ENCODE measurements around the gene DHX40.
"Not testable (repeated sequence)": the region's sequence is repeated elsewhere in the genome, so short reads cannot be mapped to it uniquely, and the experiment has no call there.

The DHX40 gene

DNA sequence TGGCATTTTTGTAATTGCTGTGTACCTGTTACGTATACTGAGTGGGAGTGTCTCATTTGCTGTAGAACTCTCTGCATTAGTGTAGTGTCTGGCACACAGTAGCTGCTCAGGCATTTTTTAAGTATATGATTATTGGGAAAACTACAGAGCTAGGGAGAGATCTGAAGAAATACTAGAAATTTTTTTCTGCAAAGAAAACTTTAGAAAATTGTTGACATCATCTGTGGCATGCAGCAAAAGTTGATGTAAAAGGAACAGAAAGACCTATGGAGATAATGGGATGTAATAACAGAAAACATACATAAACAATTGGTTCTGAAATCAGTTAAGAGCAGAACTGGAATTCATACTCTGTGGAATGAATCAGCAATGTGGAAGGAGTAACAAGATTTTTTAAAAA lies 65.9 kb downstream of the DHX40 start:
- no peak for DNase-seq (ENCODE audit: low spot score)

DNA sequence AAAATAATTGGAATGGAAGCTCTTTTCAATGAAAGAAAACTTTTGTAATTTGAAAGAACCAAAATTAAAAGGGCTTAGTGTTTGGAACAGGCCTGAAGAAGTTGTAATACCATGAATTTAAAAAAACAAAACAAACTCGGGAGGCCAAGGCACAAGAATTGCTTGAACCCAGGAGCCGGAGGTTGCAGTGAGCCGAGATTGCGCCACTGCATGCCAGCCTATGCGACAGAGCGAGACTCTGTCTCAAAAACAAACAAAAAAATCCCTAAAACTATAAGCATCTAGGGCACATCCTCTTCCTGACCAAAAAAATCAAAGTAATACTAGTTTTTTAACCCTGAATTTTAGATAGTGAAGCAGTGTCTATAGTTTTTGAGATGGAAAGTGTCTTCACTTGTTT lies 67.0 kb downstream of the DHX40 start:
- DNase-seq (ENCODE audit: low spot score) = no peak

DNA sequence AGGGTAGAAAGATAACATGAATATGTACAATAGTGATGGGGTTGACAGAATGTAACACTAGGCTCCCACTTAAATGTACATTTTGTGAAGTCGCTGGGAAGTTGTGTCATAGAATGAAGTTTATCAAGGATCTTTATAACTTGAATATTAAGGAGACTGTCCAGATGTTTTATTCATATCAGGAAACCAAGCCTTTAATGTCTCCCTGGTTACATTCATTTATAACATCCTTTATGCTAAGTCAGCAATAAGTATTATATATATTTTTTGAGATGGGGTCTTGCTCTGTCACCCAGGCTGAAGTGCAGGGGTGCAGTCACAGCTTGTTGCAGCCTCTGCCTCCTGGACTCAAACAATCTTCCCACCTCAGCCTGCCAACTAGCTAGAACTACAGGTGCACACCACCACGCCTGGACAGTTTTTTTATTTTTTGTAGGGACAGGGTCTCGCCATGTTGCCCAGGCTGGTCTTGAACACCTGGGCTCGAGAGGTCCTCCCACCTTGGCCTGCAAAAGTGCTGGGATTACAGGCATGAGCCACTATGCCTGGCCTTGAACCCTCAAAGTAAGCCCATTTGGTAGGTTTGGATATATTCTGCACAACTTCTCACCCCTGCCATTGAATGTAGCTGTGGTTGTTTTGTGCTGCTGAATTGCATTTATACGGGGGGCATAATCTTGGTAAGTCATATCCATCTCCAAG lies 68.4 kb downstream of the DHX40 start:
- no peak for DNase-seq (ENCODE audit: low spot score)

DNA sequence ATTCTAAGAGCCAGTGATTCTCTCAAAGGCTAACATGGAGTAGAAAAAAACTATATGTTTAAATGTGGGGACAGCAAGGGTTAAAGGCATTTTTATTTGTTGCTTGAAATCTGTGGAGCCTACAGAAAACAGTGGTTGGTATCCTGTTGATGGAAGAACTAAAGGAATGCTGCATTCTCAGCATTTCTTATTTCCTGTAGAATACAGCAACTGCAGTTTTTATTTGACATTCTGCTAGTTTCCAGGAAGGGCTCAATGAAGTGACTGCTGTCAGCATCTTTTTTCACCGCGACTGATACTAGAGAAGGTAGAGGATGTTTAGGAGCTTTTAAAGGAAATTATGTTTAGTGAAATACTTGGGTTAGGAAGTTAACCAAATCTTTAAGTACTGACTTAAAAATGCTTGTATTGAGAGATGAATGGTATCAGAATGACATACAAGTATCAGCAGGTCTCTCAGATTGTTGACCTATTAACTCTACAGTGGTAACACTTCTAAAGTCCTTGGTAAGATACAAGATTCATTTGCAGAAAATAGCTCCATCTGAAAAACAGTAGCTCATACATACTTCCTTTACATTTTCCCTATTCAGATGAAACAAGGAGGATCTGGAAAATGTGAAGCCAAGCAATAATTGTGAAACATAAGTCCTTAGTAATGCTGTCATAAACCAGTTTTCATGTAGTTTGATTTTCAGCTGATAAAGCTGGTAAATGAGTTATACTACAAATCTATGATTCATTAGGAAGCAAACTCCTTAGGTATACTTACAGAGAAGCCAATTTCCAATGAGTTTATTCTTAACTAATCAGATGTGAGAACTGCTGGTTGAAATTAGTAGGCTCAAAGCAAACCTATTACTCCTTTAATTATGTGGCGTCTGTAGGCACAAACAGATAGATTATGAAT lies 69.5 kb downstream of the DHX40 start:
- peak; percentile 47 for DNase-seq (ENCODE audit: low spot score)

DNA sequence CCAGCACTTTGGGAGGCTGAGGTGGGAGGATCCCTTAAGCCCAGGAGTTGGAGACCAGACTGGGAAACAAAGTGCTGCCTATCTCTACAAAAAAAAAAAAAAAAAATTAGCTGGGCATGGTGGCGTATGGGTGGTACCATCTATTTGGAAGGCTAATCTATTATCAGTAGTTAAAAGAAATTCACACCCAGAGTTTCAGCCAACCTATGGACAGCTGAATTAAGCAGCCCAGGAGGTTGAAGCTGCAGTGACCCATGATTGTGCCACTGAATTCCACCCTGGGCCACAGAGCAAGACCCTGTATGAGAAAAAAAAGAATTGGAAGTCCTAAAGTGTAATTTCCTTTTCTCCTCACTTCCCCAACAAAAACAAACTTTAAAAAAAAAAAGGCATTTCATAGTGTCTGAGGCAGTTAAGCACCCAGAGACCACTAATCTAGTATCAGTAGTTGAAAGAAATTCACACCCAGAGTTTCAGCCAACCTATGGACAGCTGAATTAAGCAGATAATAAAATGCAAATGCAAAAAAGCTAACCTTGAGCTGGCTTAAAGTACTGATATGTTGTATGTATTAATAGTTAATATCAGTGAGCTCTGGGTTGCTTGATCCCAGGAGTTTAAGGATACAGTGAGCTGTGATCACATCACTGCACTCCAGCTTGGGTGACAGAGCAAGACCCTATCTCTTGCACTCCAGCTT lies 72.4 kb downstream of the DHX40 start:
- DNase-seq (ENCODE audit: low spot score) = no peak

DNA sequence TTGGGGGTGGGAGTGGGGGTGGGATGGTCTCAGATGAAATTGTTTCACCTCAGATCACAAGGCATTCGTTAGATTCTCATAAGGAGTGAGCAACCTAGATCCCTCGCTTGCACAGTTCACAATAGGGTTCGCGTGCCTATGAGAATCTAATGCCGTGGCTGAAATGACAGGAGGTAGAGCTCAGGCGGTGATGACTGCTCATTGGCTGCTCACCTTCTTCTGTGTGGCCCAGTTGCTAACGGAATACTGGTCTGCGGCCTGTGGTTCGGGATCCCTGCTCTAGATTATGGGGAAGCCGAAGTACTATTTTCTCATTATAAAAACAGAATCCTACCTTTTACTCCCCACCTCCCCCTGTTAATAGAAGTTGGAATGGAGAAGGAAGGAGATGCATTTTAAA lies 73.1 kb downstream of the DHX40 start:
- DNase-seq (ENCODE audit: low spot score) = no peak

DNA sequence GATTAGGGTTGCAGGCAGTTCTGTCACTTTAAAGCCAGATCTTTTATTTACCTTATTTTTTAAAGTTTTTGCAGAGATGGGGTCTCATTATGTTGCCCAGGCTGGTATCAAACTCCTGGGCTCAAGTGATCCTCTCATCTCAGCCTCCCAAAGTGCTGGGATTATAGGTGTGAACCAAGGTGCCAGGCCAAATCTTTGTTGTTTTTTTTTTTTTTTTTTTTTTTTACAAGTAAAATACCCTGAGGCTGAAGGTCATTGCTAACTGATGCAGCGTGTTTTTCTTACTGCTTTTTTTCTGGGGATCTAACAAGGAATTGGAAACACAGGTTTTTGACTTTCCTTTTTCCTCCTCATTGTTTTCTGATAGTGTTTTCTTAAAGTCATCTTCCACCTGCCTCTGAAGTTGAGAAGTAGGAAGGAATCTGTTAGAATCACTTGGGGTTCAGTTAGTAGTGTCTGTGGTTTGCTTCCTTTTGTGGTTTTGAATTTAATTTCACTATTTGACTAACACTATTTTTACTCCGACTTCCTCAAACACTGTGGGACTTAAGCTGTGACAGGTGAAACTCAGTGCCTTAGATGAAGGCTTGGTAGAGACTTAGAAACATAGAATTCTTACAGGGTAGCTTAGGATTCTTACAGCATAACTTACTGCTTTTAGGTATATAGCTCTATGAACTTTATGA lies 76.5 kb downstream of the DHX40 start:
- DNase-seq (ENCODE audit: low spot score) = no peak

DNA sequence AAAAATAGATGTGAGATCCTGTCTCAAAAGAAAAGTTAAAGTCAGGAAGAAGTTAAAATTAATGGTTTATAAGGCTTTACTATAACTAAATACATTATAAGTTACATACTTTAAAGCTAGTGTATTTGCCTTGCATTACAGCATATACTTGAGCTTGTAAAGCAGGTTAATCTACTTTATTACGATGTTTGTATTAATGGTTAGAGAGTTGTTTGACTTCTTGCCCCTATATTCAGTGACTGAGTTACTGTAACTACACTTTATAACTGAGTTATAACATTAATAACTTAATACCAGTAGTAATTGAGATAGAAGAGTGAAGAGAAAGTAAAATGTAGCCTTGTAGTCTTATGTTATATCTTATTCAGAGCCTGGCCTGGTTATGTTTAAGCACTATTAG lies 77.2 kb downstream of the DHX40 start:
- DNase-seq (ENCODE audit: low spot score) = no peak

DNA sequence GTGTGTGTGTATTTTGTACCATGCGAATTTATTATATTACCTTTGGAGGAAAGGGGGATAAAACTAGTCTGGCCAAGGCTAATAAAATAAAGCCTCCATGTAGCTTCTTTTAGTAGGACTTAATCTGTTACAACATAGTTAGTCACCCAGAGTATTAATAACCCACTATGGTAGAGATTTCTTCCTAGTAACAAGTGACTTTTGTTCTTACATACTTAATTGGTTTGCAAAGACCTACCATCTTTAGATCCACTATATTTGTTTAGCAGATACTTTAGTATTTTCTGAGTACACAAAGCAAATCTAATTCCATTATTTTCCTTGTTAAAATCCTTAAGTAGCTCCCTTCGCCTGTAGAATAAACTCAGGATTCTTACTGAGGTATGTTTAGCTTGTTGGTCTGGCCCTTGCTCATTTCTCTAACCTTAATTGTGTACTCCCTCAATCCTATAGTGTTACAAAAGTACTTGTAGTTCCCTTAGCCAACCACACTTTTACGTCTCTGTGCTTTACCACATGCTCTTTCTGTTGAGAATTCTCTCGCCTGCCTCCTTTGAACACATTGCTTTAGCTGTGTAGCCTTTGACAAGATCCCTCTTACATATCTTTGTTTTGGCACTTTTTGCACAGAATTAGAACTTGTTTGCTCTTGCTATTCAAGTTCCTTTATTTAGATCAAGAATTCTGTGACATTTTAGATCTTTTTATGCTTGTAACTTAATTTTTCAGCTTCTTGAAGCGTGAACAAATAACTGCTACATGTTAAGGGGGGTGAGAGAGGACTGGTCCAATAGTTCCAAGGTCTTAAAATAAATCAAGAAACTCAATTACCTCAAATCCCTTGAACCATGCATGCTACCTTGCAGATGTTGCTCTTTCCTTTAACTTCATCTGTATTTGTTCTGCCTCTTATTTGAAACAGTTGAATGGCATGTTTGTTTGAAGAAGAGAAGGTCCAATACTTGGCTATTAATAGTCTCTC lies 78.0 kb downstream of the DHX40 start:
- no peak for DNase-seq (ENCODE audit: low spot score)

DNA sequence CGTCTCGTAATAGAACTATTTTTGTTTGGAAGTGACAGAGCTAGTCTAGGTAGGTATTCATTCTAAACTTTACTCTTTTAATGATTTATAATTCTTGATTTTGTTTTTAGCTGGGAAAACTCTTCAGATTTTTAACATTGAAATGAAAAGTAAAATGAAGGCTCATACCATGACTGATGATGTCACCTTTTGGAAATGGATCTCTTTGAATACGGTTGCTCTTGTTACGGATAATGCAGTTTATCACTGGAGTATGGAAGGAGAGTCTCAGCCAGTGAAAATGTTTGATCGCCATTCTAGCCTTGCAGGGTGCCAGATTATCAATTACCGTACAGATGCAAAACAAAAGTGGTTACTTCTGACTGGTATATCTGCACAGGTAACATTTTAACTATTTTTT lies 81.9 kb downstream of the DHX40 start:
- DNase-seq (ENCODE audit: low spot score) = no peak

DNA sequence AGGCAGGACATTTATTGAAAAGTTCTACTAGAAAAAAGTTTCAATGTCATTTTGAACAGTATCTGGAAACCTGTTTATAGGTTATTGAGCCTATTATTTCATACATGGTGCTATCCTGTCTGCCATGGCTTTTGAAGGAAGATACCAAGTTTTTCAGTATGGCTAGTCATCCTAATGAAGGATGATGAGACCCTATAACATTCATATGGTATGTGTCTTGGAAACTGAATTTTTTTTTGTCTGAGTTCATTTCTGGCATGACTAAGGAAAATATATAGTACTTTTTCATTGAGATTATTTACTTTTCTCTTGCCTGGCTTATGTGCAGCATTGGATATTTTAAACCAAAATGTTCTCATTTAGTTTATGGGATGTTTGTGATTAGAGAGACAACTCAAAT lies 84.5 kb downstream of the DHX40 start:
- DNase-seq (ENCODE audit: low spot score) = no peak

DNA sequence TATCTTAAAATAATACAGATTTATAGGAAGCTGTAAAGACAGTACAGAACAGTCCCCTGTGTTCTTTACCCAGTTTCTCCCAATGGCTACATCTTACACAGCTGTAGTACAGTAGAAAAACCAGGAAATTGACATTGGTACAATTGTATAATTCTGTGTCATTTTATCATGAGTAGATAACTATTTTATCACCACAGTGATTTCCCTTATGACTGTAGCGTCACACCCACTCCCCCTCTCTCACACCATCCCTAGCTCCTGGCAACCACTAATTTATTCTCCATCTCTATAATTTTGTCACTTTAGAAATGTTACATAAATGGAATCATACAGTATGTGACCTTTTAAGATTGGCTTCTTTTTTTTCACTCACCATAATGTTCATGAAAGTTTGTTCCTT lies 85.2 kb downstream of the DHX40 start:
- no peak for DNase-seq (ENCODE audit: low spot score)

DNA sequence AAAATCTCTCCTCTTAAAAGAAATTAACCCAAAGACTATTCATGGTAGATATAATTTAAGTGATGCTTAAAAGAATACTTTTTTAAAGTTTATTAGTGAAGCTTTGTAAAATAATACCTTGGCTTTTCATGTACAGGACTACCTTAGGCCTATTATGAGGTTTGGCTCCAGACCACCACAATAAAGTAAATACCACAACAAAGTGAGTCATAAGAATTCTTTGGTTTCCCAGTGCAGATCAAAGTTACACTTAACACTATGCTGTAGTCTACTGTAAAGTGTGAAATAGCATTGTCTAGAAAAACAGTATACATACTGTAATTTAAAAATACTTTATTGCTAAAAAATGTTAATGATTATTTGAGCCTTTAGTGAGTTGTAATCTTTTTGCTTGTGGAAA lies 85.9 kb downstream of the DHX40 start:
- no peak for DNase-seq (ENCODE audit: low spot score)

DNA sequence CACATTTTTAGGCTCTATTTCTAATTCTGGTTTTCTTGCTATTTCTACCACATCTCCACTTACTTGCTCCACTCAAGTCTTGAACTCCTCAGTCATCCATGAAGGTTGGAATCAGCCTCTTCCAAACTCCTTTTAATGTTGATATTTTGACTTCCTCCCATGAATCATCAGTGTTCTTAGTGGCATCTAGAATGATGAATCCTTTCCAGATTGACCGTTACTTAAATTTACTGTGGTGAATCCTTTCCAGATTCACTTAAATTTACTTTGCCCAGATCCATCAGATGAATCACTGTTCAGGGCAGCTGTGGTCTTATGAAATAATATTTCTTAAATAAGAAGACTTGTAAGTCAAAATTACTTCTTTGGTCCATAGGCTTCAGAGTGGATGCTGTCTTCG lies 86.7 kb downstream of the DHX40 start:
- DNase-seq (ENCODE audit: low spot score) = no peak

DNA sequence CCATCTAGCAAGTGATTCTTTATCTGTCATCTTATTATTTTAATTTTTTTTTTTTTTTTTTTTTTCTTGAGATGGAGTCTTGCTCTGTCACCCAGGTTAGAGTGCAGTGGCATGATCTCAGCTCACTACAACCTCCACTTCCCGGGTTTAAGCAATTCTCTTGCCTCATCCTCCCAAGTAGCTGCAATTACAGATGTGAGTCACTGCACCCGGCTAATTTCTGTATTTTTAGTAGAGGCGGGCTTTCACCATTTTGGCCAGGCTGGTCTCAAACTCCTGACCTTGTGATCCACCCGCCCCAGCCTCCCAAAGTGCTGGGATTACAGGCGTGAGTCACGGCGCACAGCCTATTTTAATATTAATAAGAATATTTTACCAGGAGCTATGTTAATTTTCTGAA lies 91.2 kb downstream of the DHX40 start:
- not testable (repeated sequence) for DNase-seq (ENCODE audit: low spot score)

Data from kidney capillary endothelial cell (primary cell).